Measurements from ENCODE around the gene IFT52. TPM values are rescaled to one million over a fixed set of nuclear protein-coding genes. Genes with fewer than 3 reads are reported as not detected.

Gene IFT52
- total RNA-seq, 1 experiment from 2014 or later, result 70.5 TPM

DNA sequence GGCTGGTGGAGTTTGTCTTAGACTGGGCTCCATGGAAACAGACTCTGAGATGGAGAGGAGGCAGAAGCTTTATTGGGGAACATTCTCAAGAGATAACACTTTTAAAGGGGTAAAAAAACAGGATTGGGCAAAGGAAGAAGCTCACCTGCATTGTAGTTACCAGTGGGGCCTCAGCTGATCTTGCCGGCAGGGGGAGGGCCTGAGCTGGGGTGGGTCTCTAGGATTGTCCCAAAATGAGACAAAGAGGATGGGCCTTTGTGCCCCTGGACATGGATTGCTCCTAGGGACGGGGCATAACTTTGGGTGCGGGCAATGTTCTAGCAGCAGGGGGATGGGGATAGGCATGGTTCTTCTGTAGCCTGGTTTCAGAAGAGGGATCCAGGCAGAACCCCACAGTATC lies 19.4 kb upstream of the IFT52 start:
- TF ChIP-seq, protein P1, sequence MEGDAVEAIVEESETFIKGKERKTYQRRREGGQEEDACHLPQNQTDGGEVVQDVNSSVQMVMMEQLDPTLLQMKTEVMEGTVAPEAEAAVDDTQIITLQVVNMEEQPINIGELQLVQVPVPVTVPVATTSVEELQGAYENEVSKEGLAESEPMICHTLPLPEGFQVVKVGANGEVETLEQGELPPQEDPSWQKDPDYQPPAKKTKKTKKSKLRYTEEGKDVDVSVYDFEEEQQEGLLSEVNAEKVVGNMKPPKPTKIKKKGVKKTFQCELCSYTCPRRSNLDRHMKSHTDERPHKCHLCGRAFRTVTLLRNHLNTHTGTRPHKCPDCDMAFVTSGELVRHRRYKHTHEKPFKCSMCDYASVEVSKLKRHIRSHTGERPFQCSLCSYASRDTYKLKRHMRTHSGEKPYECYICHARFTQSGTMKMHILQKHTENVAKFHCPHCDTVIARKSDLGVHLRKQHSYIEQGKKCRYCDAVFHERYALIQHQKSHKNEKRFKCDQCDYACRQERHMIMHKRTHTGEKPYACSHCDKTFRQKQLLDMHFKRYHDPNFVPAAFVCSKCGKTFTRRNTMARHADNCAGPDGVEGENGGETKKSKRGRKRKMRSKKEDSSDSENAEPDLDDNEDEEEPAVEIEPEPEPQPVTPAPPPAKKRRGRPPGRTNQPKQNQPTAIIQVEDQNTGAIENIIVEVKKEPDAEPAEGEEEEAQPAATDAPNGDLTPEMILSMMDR (IDR thresholded peaks at IDR 0.05; ENCODE audit: insufficient read depth in 1 of 2, low read depth in 1 of 2, low read length in 1 of 2, severe bottlenecking in 1 of 2, unreplicated experiment in 1 of 2), result peak in 1 of 2 experiments; percentile 32
- POLR2A ChIA-PET, result interaction anchor here (1.1 kb wide), 1 partner anchor 13 kb away, joined by 4 read pairs; the partner anchor contains the start of gene SGK2

DNA sequence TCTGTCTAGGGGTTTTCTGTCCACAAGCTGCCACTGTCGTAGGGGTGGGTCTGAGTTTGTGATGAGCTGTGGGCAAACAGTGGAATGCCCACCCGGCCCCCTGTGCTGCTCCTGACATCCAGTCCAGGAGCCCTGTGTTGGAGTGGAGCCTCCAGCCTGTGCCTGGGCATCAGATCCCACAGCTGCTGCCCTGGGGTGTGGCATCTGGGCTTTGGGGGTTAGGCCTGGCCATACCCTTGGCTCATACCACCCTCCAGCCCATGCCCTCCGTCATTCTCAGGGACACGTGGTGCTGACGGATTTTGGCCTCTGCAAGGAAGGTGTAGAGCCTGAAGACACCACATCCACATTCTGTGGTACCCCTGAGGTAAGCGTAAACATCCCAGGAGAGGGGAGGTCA lies 19.0 kb upstream of the IFT52 start:
- ChIA-PET POLR2A (interaction anchor here (1.1 kb wide), 1 partner anchor 13 kb away, joined by 4 read pairs; the partner anchor contains the start of gene SGK2), CTCF (interaction anchor here (0.6 to 0.7 kb wide), 2 partner anchors 10 to 96 kb away, joined by 4 to 6 read pairs; partner anchors contain the start of gene MYBL2)
- no peak overlapping the region for H3K4me3 ChIP-seq (ENCODE audit: low read depth, low read length)
- DNase-seq, result no peak
- Mint-ChIP-seq H3K4me3 (ENCODE audit: unreplicated experiment) (no peak overlapping the region), H3K4me1 (ENCODE audit: low read depth, unreplicated experiment) (no peaks in the 10 kb centered on the region), H3K36me3 (ENCODE audit: insufficient read depth, unreplicated experiment) (no peaks in the 10 kb centered on the region), H3K9me3 (ENCODE audit: unreplicated experiment) (no peaks in the 10 kb centered on the region), H3K27ac (ENCODE audit: unreplicated experiment) (no peak overlapping the region), H3K27me3 (ENCODE audit: insufficient read depth, unreplicated experiment) (no peaks in the 10 kb centered on the region)
- no peaks in the 10 kb centered on the region for H3K36me3 ChIP-seq (ENCODE audit: control insufficient read depth, insufficient read depth, low read length)
- no peaks in the 10 kb centered on the region for H3K27me3 ChIP-seq (replicated peaks; ENCODE audit: control insufficient read depth, insufficient read depth, low read length)
- intact Hi-C loops (cut with micrococcal nuclease; ENCODE audit: unreplicated experiment), result no loop called here
- H3K4me1 ChIP-seq, result no peaks in the 10 kb centered on the region
- TF ChIP-seq, protein P1 (IDR thresholded peaks at IDR 0.05; ENCODE audit: insufficient read depth in 1 of 2, low read depth in 1 of 2, low read length in 1 of 2, severe bottlenecking in 1 of 2, unreplicated experiment in 1 of 2), result no peak
- no TSS peak for BruUV-seq (replicated peaks)
- H3K9me3 ChIP-seq, result no peaks in the 10 kb centered on the region

More for the DNA sequence above, 19.4 kb upstream of the IFT52 start:
- Histone ChIP-seq H3K9me3 (no peaks in the 10 kb centered on the region), H3K4me1 (no peaks in the 10 kb centered on the region), H3K27me3 (replicated peaks; ENCODE audit: control insufficient read depth, insufficient read depth, low read length) (no peaks in the 10 kb centered on the region), H3K4me3 (ENCODE audit: low read depth, low read length) (no peak overlapping the region), H3K36me3 (ENCODE audit: control insufficient read depth, insufficient read depth, low read length) (no peaks in the 10 kb centered on the region)
- no peak overlapping the region for H3K4me3 Mint-ChIP-seq (ENCODE audit: unreplicated experiment)
- H3K4me1 Mint-ChIP-seq (ENCODE audit: low read depth, unreplicated experiment), result no peaks in the 10 kb centered on the region
- intact Hi-C loops (cut with micrococcal nuclease; ENCODE audit: unreplicated experiment), result no loop called here
- no peaks in the 10 kb centered on the region for H3K9me3 Mint-ChIP-seq (ENCODE audit: unreplicated experiment)
- BruUV-seq (replicated peaks), result no TSS peak
- H3K36me3 Mint-ChIP-seq (ENCODE audit: insufficient read depth, unreplicated experiment), result no peaks in the 10 kb centered on the region
- H3K27ac Mint-ChIP-seq (ENCODE audit: unreplicated experiment), result no peak overlapping the region
- CTCF ChIA-PET, result interaction anchor here (0.6 to 0.7 kb wide), 3 partner anchors 10 to 96 kb away, joined by 4 to 6 read pairs (median 5); partner anchors contain the start of genes IFT52 and MYBL2
- no peak for DNase-seq
- no peaks in the 10 kb centered on the region for H3K27me3 Mint-ChIP-seq (ENCODE audit: insufficient read depth, unreplicated experiment)

DNA sequence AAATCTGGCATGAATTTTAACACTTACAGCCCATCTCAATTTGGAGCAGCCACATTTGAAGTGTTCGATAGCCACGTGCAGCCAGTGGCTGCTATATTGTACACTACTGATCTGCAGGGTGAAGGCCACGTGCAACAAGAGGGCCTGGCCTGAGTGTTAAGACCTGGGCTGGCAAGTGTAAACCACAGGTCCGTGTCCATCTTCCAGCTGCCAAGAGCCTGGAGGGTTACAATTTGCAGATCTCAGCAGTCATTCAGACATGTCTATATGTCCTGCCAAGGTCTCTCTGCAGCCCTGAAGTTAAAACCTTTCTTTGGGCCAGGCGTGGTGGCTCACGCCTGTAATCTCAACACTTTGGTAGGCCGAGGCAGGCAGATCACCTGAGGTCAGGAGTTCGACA lies 17.8 kb upstream of the IFT52 start:
- H3K9me3 Mint-ChIP-seq (ENCODE audit: unreplicated experiment), result no peaks in the 10 kb centered on the region
- no peak overlapping the region for H3K27ac Mint-ChIP-seq (ENCODE audit: unreplicated experiment)
- H3K4me3 ChIP-seq (ENCODE audit: low read depth, low read length), result no peak overlapping the region
- intact Hi-C loops (cut with micrococcal nuclease; ENCODE audit: unreplicated experiment), result no loop called here
- no peaks in the 10 kb centered on the region for H3K9me3 ChIP-seq
- ChIA-PET POLR2A (no interaction called here), CTCF (no interaction called here)
- TF ChIP-seq, protein P1 (IDR thresholded peaks at IDR 0.05; ENCODE audit: insufficient read depth in 1 of 2, low read depth in 1 of 2, low read length in 1 of 2, severe bottlenecking in 1 of 2, unreplicated experiment in 1 of 2), result no peak
- no peaks in the 10 kb centered on the region for H3K27me3 Mint-ChIP-seq (ENCODE audit: insufficient read depth, unreplicated experiment)
- no peaks in the 10 kb centered on the region for H3K27me3 ChIP-seq (replicated peaks; ENCODE audit: control insufficient read depth, insufficient read depth, low read length)
- BruUV-seq (replicated peaks), result no TSS peak
- no peak overlapping the region for H3K4me3 Mint-ChIP-seq (ENCODE audit: unreplicated experiment)
- no peaks in the 10 kb centered on the region for H3K4me1 ChIP-seq
- H3K36me3 Mint-ChIP-seq (ENCODE audit: insufficient read depth, unreplicated experiment), result no peaks in the 10 kb centered on the region
- no peaks in the 10 kb centered on the region for H3K4me1 Mint-ChIP-seq (ENCODE audit: low read depth, unreplicated experiment)
- no peaks in the 10 kb centered on the region for H3K36me3 ChIP-seq (ENCODE audit: control insufficient read depth, insufficient read depth, low read length)
- DNase-seq, result no peak

Data from Caco-2 (cell line).